T47D (cell line): ENCODE data around the gene HSPA4.

Experiments
- DNase-seq, 2 experiments: peaks; one replicate each; pipeline versions ENCODE4 v3.0.0 to v3.0.0-alpha.2; 2011 to 2012; ENCODE audit warnings: low read depth in 1 of 2, low spot score in 1 of 2
- JUND ChIP-seq: IDR thresholded peaks from 2 replicates; pipeline ENCODE4 v1.6.1; 2012; ENCODE audit warnings: low read depth
- in situ Hi-C: cut with HindIII; loops from 2 replicates; pipeline ENCODE4 v1.10.0; 2016; ENCODE audit warnings: low sequenced_read_pairs, low pct_unique_long_range_greater_than_20kb

HSPA4 gene

DNA sequence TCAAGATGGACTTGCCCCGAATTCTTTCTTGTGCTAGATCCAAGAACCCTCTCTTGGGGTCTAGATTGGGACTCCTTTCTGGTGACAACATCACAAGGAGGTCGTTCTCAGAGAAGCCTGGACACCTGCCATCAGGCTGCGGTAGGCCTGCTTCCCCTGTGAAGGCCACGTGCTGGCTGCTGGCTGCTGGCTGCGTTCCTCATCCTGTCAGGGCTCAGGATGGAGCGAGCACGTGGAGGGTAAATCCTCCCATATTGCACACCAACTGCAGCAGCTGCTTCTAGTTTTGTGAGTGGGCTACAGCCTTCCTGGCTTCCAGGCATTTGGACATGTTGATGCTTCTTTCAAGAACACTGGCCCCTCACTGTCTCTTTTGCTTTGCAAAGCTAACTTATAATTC lies 95.6 kb downstream of the HSPA4 start:
- no peak for TF ChIP-seq JUND
- in situ Hi-C loops, result no loop called here
- DNase-seq, result no peak

DNA sequence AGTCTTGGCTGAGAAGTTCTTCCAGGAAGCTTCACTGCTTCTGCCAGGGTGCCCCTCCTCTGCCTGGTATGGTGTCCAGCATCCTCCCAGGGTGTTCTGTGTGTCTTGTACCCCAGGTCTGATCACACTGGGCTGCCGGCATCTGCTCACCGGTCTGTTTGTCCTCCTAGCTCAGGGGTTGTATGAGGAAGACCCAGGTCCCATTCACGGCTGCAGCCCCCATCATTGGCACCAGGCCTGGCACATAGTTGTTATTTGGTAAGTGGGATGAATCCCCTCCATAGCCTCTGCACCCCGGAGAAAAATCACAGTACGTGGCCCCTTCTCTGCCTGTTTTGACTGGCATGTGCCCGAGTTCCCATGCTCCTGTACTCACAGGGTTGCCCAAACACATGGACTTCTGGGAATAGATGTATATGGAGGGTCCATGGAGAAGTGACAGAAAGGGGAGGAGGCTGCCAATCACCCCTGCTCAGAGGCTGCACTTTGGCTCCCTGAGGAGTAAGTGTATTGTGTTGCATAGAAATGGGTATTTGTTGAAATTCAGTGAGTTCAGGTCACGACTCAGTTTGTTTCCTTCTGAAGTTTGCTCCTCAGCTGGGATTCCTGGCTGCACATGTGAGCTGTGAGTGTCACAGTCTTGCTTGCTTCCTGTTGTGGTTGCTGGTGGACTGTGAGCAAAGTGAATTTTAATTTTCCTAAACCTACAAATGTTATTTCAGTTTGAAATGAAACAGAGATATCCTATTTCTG lies 96.2 kb downstream of the HSPA4 start:
- no peak for TF ChIP-seq JUND
- in situ Hi-C loops, result no loop called here
- no peak for DNase-seq

- in situ Hi-C loops, result no loop called here
- TF ChIP-seq JUND, result no peak
- DNase-seq, result no peak
These were observed 97.5 kb downstream of the HSPA4 start for GRCh38 chr5:133149345-133149744.

GRCh38 chr5:133150909-133151544 lies 99.2 kb downstream of the HSPA4 start:
- TF ChIP-seq JUND, result no peak
- no peak for DNase-seq
- in situ Hi-C loops, result no loop called here

GRCh38 chr5:133154274-133155075 lies 102.7 kb downstream of the HSPA4 start:
- peak in 1 of 2 experiments; percentile 19 for DNase-seq
- TF ChIP-seq JUND, result no peak
- in situ Hi-C loops, result no loop called here

- no peak for DNase-seq
- in situ Hi-C loops, result no loop called here
- no peak for TF ChIP-seq JUND
These were observed 103.6 kb downstream of the HSPA4 start for GRCh38 chr5:133155326-133155969.
